Right ventricle myocardium inferior (tissue), 1 donor: ENCODE measurements around the gene SPINK8. TPM values are rescaled to one million over a fixed set of nuclear protein-coding genes. Genes with fewer than 3 reads are reported as not detected.
"Not testable (repeated sequence)": the region's sequence is repeated elsewhere in the genome, so short reads cannot be mapped to it uniquely, and the experiment has no call there.

ENCODE experiments used
- ATAC-seq: fragments of 200-7000 bp; cut with Tn5 transposase; one replicate; pipeline ENCODE4 v1.9.1; 2020; ENCODE audit warnings: mild to moderate bottlenecking, moderate library complexity
- DNase-seq: peaks from one replicate; pipeline ENCODE4 v3.0.0; 2021; ENCODE audit errors: missing footprints
- intact Hi-C: fragments of 100-400 bp; cut with DNase I; formaldehyde crosslinking; loops from one replicate; pipeline ENCODE4 v1.11.0; 2022
- total RNA-seq: library from RNA; stranded (reverse); fragmentation: NEBNext Ultra II Directional; extraction: Animal tissue kit (Norgen Biotek cat#: 25700); gene quantifications from one replicate; pipeline ENCODE4 v1.2.1, GENCODE V29; 2021
- donor health status: DM: no; HTN: yes; CAD: no; lungs with severe emphysema.

The SPINK8 gene
- total RNA-seq, 1 donor from 2014 or later: not detected

DNA sequence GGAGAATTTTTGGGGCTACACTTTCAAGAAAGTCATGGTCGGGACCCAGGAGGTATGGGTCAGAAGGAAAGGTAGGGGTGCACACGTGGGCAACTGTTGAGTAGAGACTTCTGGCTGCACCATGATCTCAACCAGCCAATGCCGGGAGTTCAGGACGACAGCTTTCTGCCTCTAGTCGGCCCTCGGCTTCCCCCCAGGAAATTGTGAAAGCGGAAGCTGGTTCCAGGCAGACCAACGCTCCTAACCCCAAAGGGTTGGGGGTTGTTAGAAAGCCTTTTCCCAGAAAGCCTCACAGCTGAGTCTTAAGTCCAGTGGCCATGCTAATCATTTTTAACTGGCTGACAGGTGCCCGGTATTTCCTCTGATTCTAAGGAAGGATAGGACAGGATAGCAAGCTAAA, 1.8 kb upstream of the SPINK8 start:
- intact Hi-C loops, ATAC-seq, DNase-seq: not testable (repeated sequence)

DNA sequence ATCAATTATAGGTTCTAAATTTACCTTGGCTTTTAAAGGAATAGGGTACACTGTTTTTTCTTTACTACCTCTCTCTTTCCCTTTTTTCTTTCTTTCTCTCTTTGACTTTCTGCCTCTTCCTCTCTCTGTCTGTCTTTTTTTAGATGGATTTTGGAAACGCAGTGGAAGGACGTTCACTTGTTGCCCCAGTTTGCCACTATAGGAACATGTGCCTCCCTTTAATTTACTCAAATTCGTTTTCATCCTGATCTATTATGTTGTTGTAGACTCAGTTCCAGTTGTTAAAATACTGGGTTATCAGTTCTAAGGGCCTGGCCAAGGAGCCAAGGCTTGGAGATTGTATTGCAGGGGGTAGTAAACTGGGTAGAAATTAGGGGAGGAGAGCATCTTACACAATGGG, 1.1 kb upstream of the SPINK8 start:
- no peak for ATAC-seq
- intact Hi-C loops: no loop called here
- DNase-seq: no peak

DNA sequence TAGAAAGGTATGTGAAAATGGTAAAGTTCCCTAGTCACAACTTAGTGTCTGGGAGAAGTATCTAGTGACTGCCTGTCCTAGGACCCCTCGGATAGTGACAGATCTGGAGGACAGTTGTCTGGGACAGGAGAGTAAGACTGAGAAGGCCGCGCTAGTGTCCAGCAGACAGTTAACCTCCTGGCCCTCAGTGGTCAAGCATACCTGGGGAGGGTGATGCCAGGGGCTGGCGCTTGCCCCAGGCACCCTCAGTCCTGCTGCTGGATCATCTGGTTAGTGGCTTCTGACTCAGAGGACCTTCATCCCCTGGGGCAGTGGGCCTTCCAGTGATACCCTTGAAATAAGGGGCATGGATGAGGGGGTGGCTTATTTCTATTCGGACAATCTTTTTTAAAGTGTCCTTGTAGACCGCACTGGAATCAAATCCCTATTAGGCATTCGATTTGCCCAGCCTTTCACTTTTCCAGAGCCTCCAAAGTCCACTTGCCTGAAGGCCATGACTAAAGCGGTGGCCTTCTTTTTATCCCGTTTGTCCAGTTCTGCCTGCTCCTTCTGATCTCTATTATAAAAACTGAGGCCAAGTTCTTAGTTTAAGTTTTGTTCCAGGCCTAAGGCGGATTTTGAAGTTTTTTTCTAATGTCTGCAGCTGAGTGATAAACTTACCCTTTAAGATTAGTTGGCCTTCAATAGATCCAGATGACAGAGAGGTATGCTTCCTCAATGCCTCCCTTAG, 1.6 kb downstream of the SPINK8 start:
- intact Hi-C loops, DNase-seq, ATAC-seq: not testable (repeated sequence)

DNA sequence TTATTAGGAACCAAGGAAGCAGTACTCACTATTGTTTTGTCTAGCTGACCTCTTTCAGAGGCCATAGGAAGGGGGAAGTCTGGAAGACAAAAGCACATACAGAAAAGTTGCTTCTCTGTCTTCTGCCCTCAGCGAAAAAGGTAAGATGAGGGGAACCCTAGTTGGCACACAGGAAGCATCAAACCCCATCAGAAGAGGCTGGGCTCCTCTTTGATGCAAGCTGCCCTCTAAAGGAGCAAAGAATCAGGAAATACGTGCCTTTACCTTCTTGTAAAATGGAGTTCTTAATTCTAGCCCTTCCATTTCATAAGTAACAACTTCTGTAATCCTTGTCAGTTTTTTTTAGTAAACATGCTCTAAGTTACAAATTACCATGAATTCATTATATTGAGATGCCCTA, 12.5 kb downstream of the SPINK8 start:
- intact Hi-C loops: no loop called here
- no peak for DNase-seq
- ATAC-seq: no peak

DNA sequence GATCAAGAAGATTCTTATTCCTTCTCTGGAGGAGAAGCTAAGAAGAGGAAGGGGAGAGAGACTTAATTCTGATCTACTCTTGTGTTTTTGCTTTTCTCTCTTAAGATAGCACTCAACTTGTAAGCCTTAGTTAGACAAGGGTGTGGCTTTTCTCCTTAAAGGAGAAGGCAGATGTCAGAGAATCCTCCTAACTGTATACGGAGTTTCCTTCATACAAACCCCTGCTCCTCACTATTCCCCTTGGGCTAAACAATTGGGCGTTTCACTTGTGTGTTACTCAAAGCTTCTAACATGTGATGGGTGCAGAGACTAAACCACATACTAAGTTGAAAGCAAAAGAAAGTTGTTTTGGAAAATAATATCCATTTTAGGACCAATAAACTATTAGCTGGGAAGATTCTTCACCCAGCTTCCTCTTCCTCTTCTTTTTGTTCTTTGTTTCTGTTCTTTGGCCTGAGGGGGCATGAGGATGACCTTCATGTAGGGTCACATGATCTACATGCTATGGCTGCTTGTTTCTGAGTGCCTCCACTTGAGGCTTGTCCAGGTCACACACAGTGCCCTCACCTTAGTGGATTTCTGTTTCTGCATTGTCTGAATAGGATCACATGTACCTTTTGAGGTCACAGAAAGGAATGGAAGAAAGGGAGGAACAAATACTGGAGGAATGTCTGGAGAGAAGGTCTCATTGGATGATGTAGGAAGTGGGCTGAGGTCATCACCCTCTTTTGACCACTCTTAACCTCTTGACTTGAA, 14.6 kb downstream of the SPINK8 start:
- intact Hi-C loops: no loop called here
- ATAC-seq: no peak
- DNase-seq: no peak

DNA sequence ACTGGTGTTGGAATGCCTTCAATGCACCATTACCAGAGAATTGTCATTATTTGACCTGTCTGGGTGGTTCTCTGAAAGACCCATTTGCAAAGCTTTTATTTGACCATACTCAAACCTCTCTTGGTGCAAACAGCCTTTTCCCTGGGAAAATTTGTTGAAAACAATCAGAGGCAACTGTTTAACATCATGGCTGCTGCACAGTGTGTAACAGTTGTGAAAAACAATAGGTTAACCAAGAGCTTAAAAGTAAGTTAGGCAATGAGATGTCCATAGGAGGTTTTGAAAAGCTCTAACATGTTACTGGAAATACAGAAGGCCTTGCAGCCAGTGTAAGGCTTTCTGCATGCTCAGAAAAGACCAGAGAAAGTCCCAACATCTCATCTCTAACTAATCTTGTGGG, 18.9 kb downstream of the SPINK8 start:
- no peak for ATAC-seq
- no peak for DNase-seq
- intact Hi-C loops: no loop called here

DNA sequence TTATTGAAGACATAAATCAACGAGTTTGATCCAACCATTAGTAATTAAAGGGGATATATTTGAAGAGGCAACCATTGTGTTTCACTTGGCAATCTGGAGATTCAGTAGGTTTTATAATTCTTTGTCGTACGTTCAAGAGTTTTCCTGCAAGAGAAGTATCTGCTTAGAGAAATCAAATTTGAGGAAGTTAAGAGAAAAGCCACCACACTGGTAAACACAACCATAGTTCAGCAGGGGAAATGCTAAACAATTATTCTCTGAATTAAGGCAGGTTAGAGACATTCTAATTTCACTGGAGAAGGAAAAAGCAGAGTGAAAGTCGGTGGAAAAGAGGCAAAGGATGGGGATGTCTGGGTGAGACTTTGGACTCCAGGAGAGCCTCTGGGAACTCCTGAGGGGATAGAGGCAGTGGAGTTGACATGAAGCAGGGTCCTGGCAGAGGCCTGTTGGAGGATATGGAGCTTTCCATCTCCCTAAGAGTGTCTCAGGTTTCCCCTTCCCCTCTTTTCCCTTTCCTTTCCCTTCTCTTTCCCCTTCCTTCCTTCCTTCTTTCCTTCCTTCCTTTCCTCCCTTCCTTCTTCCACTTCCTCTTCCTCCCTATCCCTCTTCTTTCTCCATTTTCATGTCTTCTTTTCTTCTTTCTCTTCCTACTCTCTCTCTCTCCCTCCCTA, 26.5 kb downstream of the SPINK8 start:
- ATAC-seq: no peak
- DNase-seq: no peak
- intact Hi-C loops: no loop called here

DNA sequence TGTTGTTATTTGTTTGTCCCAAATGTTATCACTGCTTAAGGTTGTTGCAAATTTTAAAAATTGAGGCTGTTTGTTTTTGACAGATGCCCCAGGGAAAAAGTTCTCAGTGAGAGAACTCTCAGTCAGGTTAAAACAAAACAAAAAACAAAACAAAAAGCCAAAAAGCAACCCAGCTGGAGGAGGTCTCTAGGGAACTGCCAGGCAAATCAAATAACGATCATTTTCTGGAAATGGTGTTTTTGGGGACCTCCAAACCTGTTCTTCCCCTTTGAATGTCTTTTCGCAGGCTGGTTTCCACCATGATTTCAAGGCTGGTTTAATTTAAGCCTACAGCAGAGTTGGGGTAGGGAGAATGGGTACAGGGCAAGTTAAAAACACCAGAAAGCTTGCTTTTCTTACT, 27.2 kb downstream of the SPINK8 start:
- ATAC-seq (no peak), DNase-seq (no peak)
- intact Hi-C loops: no loop called here

DNA sequence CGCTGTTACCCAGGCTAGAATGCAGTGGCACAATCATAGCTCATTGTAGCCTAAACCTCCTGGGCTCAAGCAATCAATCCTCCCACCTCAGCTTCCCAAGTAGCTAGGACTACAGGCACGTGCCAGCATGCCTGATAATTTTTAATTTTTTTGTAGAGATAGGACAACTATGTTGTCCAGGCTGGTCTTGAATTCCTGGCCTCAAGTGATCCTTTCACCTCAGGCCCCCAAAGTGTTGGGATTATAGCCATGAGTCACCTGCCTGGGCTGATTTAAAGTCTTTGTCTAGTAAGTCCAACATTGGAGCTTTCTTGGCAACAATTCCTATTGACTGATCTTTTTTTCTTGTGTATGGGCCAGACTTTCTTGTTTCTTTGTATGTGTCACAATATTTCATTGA, 28.1 kb downstream of the SPINK8 start:
- ATAC-seq (no peak), DNase-seq (no peak)
- intact Hi-C loops: no loop called here

DNA sequence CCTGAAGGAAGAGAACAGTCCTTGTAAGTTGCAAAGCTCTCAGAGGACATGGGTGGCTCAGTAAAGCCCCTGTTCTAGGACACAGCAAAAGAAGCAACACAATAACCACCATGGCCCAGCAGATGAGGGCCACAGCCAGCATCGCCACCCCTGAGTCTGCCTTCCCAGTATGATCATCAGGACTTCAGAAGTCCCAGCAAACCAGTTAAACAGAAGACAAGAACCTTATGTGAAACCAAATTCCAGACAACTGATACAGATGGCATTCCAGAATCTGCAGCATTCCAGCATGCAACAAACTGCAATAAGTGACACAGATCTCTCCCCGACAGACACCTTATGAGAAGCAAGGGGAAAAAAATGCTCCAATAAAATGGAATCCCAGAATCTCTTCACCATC, 30.4 kb downstream of the SPINK8 start:
- ATAC-seq: no peak
- DNase-seq: no peak
- intact Hi-C loops: no loop called here

DNA sequence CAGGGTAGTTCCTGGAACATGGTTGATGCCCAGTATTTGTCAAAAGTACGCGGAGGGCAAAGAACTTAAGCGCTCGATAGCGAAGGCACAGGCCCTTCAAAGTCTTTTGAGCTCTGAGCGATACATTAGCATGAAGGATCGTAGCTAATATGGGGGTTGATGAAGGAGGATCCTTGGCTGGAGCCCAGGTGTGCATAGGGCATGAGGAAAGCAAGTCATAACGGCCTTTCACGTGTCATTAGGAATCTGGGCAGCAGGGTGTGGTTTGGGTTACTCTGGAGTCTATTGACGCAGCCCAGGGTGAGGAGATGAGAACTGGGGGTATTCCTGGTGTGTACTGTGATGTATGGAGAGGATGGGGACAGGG, 31.7 kb downstream of the SPINK8 start:
- peak; percentile 17 for ATAC-seq
- DNase-seq: no peak
- intact Hi-C loops: no loop called here

DNA sequence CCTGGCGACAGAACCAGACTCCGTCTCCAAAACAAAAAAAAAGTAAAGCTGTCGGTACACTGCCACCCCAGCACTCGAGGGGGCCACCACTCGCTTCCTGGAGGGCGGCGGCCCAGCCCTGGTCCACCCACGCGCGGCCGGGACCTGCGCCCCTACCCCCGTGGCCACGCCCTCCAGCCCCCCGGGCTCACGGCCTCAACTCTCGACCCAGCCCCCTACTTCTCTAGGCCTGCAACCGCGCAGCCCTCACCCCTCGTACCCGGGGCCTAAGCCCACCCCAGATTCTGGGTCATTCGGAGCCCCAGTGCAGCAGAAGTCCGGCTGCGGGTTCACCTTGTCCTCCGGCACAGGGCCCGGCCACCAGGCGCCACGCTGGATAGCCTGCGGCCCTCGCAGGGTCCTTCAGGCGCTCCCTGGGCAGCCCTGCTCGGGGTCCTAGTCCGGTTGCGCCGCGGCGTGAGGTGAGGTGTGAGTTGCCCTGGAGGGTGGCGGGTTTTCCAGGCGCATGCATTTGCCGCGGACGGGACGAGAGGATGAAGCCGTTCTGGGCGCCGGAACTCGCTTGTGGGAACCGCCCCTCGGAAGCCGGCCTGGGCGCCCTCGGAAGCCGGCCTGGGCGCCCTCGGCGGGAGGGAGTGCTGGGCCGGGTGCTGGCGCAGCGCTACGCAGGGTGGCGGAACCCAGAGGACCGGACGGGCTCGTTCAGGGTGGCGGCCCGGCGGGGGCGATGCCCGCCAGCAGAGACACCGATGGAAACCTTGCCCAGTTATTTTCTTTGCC, 32.3 kb downstream of the SPINK8 start, which contains the start of gene NME6:
NME6 (minus strand) TSS at position 348 of the 780 bp plus-strand sequence.
- intact Hi-C loops: no loop called here
- ATAC-seq (peak; percentile 99), DNase-seq (peak; percentile 97)

DNA sequence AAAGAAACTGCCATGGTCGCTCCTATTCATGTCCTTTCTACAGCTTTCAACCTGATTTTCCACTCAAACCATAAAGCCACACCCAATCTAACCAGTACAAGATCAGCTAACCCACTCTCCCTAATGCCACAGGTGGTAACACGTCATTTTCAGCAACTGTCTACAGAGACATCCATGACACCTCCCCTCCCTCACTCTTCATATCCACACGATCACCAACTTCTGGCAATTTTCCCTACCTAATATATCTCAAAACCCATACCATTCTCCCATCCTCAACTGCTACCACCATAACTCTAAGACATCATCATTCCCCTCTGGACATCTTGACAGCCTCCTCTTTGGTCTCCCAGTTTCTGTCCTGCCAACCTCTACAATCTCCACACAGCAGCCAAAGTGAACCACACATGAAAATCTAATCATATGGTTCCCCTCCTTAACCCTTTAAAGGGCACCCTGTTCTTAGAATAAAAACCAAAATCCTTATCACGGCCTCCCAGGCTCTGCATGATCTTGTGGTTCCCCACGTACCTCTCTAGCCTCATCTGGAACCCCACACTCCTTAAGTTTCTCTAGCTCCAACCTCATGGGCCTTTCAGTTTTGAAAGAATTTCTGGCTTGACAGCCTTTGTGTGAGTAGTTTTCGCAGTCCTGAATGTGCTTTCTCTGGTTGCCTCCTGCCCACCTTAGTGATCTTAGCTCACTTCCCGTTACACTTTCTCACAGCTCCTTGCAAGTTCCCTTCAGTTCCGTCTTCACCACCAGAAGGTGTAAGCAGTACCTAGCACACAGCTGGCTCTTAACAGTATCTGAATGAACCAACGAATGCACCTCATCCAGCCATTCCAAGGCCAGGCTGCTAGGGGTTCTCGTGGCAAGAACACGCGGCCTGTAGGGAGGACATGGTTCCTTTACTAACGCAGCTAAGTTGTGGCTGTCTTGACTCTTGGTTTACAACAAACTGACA, 33.4 kb downstream of the SPINK8 start:
- intact Hi-C loops: no loop called here
- DNase-seq (no peak), ATAC-seq (no peak)

DNA sequence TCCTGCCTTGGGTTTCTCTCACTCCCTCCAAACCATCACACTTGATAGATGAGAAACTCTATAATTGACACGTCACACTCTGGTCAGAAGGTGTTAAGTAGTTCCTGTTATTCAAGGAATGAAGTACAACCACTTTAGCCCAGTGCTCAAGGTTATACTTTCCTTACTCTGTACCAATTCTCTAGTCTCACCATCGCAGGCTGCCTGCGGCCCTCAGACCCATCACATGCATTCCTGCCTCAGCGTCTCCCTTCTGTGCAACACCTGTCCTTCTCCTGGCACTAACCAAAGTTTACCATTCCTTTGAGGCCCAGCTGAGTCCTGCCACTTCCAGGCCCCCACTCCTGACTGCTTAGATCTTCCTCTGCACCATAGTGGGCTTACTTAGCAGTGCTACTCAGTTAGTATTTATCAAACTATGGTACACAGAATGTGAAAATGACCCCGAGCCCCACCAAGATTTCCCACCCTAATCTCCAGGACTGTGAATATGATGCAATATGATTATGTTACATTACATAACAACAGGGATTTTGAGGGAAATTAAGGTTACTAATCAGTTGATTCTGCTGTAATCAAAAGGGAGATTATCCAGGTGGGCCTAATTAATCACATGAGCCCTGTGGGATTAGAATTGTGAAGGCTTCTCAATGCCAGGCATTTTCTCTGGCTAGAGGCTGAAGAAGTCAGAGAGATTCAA, 36.2 kb downstream of the SPINK8 start:
- intact Hi-C loops: no loop called here
- no peak for ATAC-seq
- DNase-seq: no peak

DNA sequence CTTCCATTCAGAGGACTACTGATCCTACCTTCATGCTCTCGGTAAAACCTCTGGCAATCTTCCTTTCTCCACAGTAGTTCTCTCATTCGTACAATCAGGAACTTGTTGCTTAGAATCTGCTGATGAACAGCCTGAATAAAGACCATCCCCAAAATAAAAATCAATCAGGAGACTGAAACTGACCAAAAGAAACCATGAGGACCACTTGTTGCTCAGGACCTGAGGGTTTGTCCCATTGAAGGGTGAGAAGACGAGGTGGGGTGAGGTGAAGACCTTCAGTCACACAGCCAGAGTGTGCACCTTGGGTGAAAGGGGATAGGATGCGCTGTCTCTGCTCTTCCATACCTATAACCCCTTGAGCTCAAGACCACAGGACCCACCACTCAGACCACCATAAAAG, 36.8 kb downstream of the SPINK8 start:
- intact Hi-C loops: no loop called here
- no peak for ATAC-seq
- DNase-seq: no peak

DNA sequence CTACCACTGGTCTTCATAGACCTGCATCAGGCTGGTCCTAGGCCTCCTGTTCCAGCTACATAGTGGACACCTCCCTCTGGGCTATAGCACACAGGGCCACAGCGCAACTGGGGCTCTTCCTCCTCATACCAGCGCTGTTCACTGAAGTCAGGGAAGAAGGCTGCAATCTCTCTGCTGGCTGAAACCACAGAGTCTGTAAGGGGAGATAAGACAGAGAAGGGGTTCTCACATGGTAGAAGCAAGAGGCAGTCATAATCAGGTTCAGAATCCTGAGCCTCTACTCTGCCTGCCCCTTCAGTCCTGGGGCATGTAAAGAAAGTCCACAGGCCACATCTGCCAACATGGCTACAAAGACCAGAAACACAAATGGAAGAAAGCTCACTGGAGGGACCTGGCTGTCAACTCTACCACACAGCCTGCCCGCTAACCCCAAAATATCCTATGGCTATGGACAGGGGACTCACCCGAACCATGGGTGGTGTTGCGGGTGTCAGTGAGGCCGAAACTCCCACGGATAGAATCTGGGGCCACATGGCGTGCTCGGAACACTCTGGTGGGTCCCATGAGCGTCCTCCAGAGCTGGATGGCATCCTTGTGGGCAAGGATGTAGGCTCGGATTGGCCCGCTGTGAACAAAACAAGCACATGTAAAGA, 38.7 kb downstream of the SPINK8 start:
- DNase-seq: no peak
- no peak for ATAC-seq
- intact Hi-C loops: no loop called here

DNA sequence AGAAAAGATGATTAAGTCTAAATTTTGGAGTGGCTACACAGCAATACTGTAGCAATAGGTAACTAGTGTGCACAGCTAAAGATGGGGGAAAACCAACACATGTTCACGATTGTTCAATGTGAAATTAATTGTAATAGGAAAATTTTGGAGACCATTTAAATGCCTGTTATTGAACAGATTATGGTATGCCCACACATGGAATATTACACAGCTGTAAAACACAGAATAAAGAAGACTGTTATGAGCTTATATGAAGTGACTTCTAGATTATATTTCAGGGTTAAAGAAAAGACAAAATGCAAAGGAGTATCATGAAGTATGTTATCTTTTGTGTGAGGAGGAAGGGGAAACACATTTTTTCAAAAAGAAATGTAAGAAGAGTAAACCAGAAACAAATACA, 43.8 kb downstream of the SPINK8 start:
- no peak for DNase-seq
- ATAC-seq: no peak
- intact Hi-C loops: no loop called here
